ENCODE measurements around the gene DNAH5. TPM values are rescaled to one million over a fixed set of nuclear protein-coding genes. Genes with fewer than 3 reads are reported as not detected.

The DNAH5 gene
- total RNA-seq, 1 donor from 2014 or later: 0.12 TPM

- no peak for DNase-seq (ENCODE audit: low read depth, low spot score)
- H3K4me1 Mint-ChIP-seq: no peaks in the 10 kb centered on the region
- TF ChIP-seq CTCF (conservative IDR thresholded peaks at IDR 0.05): no peak
- H3K36me3 Mint-ChIP-seq (ENCODE audit: low read depth): no peaks in the 10 kb centered on the region
- H3K4me3 Mint-ChIP-seq: no peak overlapping the region
- H3K27ac Mint-ChIP-seq (ENCODE audit: unreplicated experiment): no peak overlapping the region
- peaks cover 13% of the 10 kb centered on the region for H3K27me3 Mint-ChIP-seq (ENCODE audit: low read depth)
- H3K9me3 Mint-ChIP-seq: no peaks in the 10 kb centered on the region
These were observed 12.0 kb upstream of the DNAH5 start for GRCh38 chr5:13956471-13956870.

- TF ChIP-seq CTCF (conservative IDR thresholded peaks at IDR 0.05): no peak
- peaks cover 13% of the 10 kb centered on the region for H3K27me3 Mint-ChIP-seq (ENCODE audit: low read depth)
- no peaks in the 10 kb centered on the region for H3K9me3 Mint-ChIP-seq
- no peak overlapping the region for H3K27ac Mint-ChIP-seq (ENCODE audit: unreplicated experiment)
- no peak overlapping the region for H3K4me3 Mint-ChIP-seq
- no peaks in the 10 kb centered on the region for H3K4me1 Mint-ChIP-seq
- H3K36me3 Mint-ChIP-seq (ENCODE audit: low read depth): no peaks in the 10 kb centered on the region
- DNase-seq (ENCODE audit: low read depth, low spot score): no peak
These were observed 11.4 kb upstream of the DNAH5 start for GRCh38 chr5:13955896-13956295.

- no peaks in the 10 kb centered on the region for H3K36me3 Mint-ChIP-seq (ENCODE audit: low read depth)
- no peak overlapping the region for H3K27ac Mint-ChIP-seq (ENCODE audit: unreplicated experiment)
- TF ChIP-seq CTCF (conservative IDR thresholded peaks at IDR 0.05): no peak
- H3K27me3 Mint-ChIP-seq (ENCODE audit: low read depth): no peaks in the 10 kb centered on the region
- no peaks in the 10 kb centered on the region for H3K9me3 Mint-ChIP-seq
- no peak for DNase-seq (ENCODE audit: low read depth, low spot score)
- no peak overlapping the region for H3K4me3 Mint-ChIP-seq
- no peaks in the 10 kb centered on the region for H3K4me1 Mint-ChIP-seq
These were observed 1.6 kb upstream of the DNAH5 start for GRCh38 chr5:13946111-13946510.

- no peak overlapping the region for H3K27ac Mint-ChIP-seq (ENCODE audit: unreplicated experiment)
- H3K4me3 Mint-ChIP-seq: no peak overlapping the region
- H3K36me3 Mint-ChIP-seq (ENCODE audit: low read depth): no peaks in the 10 kb centered on the region
- no peak for TF ChIP-seq CTCF (conservative IDR thresholded peaks at IDR 0.05)
- H3K4me1 Mint-ChIP-seq: no peaks in the 10 kb centered on the region
- no peaks in the 10 kb centered on the region for H3K9me3 Mint-ChIP-seq
- DNase-seq (ENCODE audit: low read depth, low spot score): no peak
- no peaks in the 10 kb centered on the region for H3K27me3 Mint-ChIP-seq (ENCODE audit: low read depth)
These were observed 783 bp upstream of the DNAH5 start for GRCh38 chr5:13945271-13945670.

GRCh38 chr5:13943676-13944075 lies 812 bp downstream of the DNAH5 start:
- no peak for TF ChIP-seq CTCF (conservative IDR thresholded peaks at IDR 0.05)
- no peak for DNase-seq (ENCODE audit: low read depth, low spot score)
- Mint-ChIP-seq H3K9me3 (no peaks in the 10 kb centered on the region), H3K4me3 (no peak overlapping the region), H3K4me1 (no peaks in the 10 kb centered on the region), H3K27ac (ENCODE audit: unreplicated experiment) (no peak overlapping the region), H3K27me3 (ENCODE audit: low read depth) (peaks cover 4% of the 10 kb centered on the region), H3K36me3 (ENCODE audit: low read depth) (no peaks in the 10 kb centered on the region)

- no peak for TF ChIP-seq CTCF (conservative IDR thresholded peaks at IDR 0.05)
- Mint-ChIP-seq H3K9me3 (no peaks in the 10 kb centered on the region), H3K27ac (ENCODE audit: unreplicated experiment) (no peak overlapping the region), H3K27me3 (ENCODE audit: low read depth) (peaks cover 4% of the 10 kb centered on the region), H3K4me1 (no peaks in the 10 kb centered on the region), H3K4me3 (no peak overlapping the region), H3K36me3 (ENCODE audit: low read depth) (no peaks in the 10 kb centered on the region)
- DNase-seq (ENCODE audit: low read depth, low spot score): no peak
These were observed 3.0 kb downstream of the DNAH5 start for GRCh38 chr5:13941468-13941867.

Data from neural crest cell (in vitro differentiated cells).